Vein endothelial cell (primary cell): ENCODE measurements around the gene MCCC2. TPM values are rescaled to one million over a fixed set of nuclear protein-coding genes. Genes with fewer than 3 reads are reported as not detected.

Experiments used
- small RNA-seq: library from RNA; depleted of rRNA; stranded (forward); fragments of <200 nt; gene quantifications from one replicate; pipeline ENCODE3, GENCODE V24; 2012
- total RNA-seq: library from RNA; depleted of rRNA; stranded (reverse); fragments of >200 nt; gene quantifications from 2 replicates; pipeline ENCODE4 v1.2.3, GENCODE V29; 2012

Gene MCCC2
- 23.5 and 34.3 TPM in 2 replicates for total RNA-seq

GRCh38 chr5:71586941-71587765 is at the start of gene MCCC2:
Gene MCCC2, plus strand, starts transcription at chr5:71587340. Its CDS starts 86 bp downstream, at chr5:71587426.

Small RNA genes within 50 kb of the gene (small RNA-seq; reads per million reads assigned to genes)
- not detected for gene HMGN1P12

Other genes with a start within 250 kb of the MCCC2 start
- gene BDP1, start 131.7 kb upstream of the MCCC2 start, total RNA-seq = 24.2 and 30.9 TPM in 2 replicates
- gene CARTPT, start 131.9 kb downstream of the MCCC2 start, total RNA-seq = not detected in 2 replicates